RPMI8226 (cell line): ENCODE measurements around the gene BPIFA2.
"Not testable (repeated sequence)": the region's sequence is repeated elsewhere in the genome, so short reads cannot be mapped to it uniquely, and the experiment has no call there.

Experiments
- DNase-seq: peaks from one replicate; pipeline ENCODE4 v3.0.0-alpha.2; 2015

BPIFA2 gene, protein sequence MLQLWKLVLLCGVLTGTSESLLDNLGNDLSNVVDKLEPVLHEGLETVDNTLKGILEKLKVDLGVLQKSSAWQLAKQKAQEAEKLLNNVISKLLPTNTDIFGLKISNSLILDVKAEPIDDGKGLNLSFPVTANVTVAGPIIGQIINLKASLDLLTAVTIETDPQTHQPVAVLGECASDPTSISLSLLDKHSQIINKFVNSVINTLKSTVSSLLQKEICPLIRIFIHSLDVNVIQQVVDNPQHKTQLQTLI

DNA sequence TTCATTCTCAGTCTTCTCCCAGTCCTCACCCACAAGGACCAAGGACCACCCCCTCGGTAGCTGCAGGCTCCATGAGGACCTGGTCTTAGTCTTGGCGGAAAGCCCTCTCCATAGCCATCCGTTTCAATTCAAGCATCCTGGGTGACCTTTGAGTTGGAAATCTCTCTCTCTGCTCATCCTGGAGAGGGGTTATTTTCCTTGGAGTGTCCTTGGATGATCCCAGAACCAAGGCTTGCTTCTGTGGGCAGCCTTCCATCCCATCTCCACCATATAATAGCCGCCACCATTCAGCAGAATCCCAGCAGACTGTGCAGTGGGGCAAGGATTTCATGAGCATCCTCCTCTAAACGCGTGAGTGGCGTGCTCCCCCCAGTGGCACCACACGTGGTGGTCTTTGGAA, at the start of gene BPIFA2:
BPIFA2 (plus strand) TSS at position 301 of the 400 bp plus-strand sequence. CDS start 987 bp downstream, outside the sequence.
- DNase-seq: no peak

DNA sequence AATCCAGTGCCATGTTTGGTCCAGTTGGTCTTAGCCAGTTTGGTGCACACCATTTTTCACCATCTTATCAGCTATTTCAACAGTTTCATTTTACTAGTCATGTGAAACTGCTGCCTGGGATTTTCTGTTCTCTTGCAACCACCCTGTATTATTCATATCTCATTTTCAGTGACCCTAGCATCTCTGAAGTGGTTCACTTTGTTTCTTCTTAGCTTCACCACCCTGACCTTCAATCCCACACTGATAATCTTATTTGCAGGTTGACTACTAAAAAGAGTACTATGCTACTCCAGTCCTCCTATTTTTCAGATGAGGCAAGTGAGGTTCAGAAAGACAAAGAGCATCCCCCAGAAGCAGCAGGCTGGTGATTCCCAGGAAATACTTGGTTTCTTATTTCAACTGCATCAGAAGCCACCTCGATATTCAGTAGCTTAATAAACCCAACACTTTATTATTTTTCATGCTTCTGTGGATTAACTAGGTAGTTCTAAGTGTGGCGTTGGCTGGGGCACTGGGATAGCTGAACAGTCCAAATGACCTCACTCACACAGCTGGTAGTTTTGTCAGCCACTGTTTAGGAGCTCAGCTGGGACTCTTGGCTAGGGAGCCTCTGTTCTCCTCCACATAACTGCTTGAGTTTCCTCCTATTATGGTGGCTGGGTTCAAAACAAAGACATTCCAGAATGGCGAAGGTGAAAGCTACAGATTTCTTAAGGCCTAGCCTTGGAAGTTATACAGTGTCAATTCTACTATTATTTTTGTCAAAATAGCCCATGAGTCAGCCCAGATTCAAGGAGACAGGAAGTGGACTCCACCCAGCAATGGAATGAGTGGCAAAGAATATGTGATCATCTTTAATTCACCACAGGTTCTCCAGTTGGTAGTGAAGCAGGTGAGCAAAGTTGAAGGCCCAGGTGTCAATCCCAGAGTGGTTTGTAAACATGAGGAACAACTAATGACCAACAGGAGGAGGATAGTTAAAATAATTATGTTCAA, 47.9 kb upstream of the BPIFA2 start:
- DNase-seq: no peak

DNA sequence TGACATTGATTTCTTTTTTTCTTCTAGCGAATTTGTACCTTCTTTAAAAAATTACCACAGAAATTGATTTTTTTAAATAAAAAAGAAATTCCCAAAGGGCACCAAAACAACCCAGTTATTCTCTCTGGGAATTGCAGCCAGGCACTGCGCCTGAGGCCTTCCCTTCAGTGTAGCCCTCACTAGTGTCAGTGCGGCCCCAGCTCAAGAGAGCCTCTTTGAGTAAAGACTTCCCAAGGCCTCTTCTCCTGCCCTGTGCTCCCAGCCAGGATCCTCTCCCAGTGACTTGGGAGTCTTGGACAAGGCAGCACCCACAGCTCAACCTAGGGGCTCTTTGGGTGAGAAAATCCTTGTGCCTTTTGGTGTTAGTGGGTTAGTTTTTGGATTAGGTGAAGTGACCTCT, 47.0 kb upstream of the BPIFA2 start:
- no peak for DNase-seq

DNA sequence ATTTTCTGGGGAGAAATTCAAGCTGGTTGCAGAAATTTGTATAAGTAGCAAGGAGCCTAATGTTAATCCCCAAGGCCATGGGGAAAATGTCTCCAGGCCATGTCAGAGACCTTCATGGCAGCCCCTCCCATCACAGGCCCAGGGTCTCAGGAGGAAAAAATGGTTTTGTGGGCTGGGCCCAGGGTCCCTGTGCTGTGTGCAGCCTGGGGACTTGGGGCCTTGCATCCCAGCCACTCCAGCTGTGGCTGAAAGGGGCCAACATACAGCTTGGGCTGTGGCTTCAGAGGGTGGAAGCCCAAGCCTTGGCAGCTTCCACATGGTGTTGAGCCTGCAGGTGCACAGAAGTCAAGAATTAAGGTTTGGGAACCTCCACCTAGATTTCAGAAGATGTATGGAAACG, 45.7 kb upstream of the BPIFA2 start:
- DNase-seq: not testable (repeated sequence)

DNA sequence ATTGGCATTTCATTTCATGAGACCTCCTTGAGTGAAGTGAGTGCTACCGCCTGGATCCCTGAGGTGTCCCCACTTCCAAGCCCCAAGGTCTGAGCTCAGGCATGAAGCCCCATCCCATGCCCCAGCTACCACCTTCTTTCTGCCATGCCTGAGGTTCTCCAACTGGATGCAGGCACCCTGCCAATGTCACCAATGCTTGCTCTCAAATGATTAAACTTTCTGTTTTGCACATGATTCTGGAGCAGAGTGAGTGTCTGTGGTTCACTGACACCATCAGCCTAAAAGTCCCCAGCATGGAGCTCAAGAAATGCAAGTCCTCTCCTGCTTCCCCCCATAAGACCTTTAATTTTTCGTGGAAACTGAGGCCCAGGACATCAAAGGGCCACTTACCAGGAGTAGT, 43.7 kb upstream of the BPIFA2 start:
- no peak for DNase-seq

DNA sequence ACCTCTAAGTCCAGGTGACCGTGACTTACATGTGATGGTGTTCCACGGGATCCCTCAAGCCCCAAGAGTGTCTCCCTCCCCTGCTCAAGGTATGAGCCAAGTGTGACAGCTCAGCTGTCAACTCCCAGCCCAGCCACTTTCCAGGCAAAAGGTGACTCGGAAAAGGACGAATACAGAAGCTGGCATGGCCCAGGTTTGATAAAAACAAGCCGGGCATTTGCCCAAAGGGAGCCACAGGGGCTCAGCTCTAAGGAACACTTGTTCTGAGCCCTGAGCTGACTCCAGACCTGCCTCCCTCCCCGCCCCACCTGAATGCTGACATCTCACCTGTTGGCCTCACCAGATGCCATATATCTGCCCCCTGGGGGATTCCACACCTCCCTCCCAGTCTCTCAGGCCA, 43.0 kb upstream of the BPIFA2 start:
- DNase-seq: no peak

DNA sequence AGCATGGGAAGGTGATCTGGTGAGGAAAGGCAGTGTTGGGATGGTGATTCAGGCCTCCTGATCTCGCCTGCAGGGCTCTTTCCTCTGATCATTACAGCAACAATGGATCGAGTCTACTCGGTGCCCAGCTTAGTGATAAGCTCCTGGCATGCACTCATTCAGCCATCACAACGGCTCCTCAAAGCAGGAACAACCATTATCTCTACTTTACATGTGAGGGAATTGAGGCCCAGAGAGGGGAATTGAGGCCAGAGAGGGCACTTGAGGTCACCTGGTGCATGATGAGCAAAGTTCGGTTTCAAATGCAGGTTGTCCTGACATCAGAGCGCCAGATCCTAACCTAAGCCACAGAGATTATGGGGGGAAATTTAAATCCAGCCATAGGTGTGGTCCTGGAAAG, 42.0 kb upstream of the BPIFA2 start:
- no peak for DNase-seq

DNA sequence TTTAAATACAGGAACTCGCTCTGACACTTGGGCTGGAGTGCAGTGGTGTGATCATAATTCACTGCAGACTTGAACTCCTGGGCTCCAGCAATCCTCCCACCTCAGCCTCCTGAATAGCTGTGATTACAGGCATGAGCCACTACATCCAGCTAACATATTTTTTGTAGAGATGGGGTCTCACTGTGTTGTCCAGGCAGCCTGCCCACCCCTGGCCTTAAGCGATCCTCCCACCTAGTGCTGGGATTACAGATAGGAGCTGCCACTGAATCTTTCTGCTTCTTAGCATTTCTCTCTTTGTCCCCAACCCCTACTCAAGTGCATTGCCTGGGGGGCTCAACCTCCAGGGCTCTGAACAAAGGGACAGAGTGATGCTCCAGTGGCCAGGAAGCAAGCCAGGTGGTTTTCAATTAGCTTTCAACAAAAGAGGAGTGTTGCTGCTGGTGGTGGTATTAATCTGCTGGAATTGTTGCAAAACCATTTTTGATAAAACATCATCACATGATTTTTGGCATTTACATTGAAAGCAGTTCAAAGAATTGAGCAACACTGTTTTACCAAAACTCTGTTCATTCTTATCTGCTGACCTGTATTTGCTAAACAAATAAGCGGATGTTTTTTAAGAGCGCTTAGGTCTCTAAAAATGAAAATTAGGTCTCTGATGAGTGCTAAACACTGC, 40.4 kb upstream of the BPIFA2 start:
- no peak for DNase-seq

DNA sequence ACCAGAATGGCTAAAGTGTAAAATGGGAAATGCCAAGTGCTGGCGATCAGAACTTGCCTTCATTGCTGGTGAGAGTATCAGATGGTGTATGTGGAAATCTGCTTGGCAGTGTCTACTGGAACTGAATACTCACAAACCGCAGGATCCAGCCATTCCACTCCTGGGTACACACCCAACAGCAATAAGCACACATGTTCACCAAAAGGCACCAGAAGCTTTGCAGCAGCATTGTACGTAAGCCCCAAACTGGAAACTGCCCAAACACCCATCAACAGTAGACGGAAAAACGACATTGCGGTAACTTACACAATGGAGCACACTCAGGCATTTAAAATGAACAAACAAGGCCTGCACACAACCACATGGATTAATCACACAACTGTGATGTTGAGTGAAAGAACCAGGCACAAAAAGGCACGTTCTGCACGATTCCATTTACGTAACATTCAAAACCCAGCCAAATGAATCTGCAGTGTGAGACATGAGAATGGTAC, 37.3 kb upstream of the BPIFA2 start:
- DNase-seq: no peak

DNA sequence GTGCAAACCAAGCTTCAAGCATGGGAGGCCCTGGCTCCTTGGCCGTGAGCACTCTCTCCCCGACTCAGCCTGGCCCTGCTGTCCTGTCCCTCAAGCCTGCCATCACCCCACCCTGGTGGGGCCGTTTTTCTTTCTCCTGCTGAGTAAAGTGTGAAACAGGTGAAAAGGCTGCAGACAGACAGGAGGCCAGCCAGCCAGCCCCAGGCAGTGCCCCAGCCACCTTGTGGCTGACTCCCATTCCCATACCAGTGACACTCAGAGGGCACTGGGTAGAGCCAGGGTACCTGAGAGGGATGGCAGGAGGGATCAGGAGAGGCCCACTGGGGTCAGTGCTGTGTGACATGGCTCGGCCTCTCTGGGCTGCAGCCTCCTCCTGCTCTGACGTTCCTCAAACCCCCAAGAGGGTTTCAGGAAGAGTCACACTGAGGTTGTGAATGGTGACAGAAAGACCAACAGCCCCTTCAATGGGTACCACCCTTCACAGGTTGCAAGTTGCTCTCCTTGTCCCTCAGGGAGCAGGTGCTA, 35.9 kb upstream of the BPIFA2 start:
- no peak for DNase-seq

DNA sequence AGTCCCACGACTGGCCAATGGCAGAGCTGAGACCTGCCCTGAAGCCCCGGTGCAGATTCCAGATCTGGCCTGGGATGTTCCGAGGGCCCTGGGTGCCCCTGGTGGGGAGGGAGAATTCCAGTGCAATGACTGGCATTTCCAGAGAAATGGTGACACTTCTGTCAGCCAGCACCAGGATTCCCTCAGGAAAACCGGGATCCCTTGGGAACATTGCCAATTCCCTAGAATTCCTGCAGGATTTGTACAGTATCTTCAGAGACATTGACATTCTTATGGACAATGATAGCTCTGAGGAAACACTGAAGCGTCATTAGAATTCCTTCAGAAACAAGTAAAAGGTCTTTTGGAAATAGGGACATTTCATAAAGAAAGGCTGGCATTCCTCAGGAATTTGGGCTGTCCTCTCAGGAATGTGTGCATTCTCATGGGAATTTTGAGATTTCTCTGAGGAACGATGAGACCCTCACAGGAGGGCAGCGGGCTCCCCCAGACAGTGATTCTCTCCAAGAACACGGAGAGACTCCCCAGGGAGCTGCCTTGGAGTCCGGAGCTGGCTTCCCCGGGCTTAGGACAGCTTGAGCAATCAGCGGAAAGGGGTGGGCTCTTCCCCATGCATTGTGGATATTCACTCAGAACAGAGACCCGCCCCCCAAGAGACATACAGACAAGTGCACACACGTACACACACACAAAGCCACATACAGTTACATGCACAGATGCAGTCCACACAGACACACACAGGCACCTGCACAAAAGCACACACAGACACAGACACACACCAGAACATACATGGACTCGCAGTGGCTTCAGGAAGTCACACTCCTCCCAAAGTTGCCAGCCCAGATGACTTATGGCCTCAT, 35.2 kb upstream of the BPIFA2 start:
- no peak for DNase-seq

DNA sequence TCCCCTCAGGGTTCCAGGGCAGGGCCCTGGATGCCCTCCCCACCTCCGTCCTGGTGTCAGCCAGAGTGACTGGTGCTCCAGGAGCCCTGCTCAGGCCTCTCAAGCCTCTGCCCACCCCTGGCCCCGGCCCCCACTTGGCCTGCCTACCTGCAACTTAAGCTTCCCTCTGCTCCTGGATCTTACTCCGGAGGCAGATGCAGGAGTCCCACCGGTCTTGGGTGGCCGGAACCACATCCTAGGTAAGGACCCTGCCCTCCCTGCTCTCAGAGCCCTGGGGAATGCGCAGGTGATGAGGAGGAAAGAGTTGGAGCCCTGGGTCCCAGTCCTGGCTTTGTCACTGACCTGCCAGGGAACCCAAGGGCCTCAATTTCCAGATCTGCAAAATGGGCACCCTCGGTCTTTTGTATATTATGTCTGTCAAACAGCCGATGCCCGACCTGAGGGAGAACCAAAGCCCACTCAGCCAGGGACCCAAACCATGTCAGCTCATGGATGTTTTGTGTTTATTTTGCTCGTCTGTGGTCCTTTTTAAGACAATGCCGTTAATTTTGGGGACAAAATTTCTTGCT, 34.5 kb upstream of the BPIFA2 start:
- DNase-seq: no peak

DNA sequence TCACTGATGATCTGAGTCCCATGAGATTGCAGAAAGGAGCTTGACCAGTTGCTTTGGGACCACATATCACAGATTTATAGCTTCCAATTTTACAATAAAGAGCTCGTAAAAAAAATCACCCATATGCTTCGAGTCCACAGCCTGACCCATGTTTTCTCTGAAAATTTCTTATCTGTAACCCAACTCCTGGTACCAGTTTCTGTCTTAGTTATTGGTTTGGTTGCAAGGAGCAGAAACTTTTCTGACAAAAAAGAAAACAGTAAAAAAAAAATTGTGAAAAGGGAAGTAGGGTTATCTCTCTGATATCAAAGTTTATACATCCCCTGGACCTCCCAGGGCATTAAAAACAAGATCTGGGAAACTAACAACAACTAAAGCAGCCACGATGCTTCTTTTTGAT, 30.8 kb upstream of the BPIFA2 start:
- DNase-seq: no peak

DNA sequence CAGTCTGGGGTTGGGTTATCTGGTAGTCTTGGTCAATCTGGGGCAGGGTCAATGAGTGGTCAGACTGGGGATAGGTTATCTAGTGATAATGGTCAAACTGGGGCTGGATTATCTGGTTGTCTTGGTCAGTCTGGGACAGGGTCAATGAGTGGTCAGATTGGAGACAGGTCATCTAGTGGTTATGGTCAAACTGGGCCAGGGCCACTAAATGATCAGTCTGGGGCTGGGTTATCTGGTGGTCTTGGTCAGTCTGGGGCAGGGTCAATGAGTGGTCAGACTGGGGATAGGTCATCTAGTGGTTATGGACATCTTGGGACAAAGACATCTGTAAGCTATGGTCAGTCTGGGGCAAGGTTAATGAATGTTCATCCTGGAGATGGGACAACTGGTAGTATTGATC, 28.5 kb upstream of the BPIFA2 start:
- no peak for DNase-seq

DNA sequence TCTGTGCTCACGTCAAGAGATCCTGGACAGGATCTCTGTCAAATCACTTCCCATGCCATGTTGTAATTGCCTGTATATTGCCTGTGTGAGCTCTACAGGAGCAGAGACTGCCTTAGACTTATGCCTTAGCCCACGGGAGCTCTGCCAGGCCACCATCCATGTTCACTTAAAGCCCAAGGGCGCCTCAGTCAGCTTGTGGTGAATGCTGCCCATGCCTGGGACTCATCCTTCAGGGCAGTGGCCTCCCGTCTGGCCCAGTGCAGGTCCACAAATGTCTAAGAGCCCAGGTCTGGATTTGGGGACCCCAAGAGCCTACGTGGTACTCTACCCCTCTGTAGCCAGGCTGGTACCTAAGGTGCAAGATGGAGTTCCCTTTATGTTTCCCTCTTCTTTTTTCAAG, 22.4 kb upstream of the BPIFA2 start:
- DNase-seq: no peak

DNA sequence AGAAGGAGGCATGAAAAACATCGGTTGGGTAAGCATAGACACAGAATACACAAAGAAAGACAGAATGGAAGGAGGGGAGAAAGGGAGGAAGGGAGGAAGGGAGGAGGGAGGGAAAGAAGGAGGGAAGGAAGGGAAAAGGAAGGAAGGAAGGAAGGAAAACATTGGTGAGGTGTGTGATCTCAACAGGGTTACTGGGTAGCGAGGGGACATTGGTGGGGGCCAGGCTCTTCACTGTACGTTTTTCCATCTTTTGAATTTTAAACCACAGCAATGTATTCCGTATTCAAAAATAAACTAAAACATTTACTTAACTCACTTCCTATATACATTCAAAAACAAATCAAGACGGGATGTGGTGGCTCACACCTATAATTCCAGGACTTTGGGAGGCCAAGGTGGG, 20.7 kb upstream of the BPIFA2 start:
- DNase-seq: no peak

DNA sequence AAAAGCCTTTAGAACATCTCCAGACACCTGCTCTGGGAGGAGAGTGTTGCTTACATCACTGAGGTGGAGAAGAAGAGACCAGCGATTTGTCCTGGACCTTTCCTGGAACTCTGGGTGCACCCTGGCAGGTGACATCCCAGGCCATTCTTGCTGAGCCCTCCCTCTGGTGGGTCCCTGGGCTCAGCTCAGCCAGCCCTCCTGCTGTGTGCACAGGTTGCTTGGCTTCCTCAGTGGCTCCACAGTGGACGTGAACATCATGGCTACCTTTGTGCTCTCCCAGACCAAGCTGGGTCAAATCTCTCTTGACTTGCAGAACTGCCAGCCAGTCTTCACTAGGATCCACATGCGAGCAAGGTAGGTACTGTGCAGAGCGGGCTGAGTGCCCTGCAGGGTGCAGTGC, 19.9 kb upstream of the BPIFA2 start:
- no peak for DNase-seq

DNA sequence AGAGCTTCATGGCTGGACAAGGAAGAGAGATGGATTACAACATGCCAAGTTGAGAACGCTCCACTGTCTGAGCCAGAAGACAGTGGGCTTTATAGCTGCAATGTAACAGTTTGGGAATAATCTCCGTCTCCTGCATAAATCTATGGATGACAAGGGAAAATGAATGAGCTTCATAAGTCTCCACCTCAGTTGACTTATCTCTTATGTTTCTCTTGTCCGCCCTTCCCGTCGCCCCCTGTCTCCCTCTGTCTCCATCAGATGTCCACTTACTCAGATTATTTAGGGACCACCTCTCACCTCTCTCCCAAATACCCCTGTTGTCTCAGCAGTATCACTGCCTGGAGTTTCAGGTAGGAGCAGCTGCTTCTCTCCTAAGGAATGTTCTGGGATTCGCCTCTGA, 13.7 kb upstream of the BPIFA2 start:
- DNase-seq: no peak

DNA sequence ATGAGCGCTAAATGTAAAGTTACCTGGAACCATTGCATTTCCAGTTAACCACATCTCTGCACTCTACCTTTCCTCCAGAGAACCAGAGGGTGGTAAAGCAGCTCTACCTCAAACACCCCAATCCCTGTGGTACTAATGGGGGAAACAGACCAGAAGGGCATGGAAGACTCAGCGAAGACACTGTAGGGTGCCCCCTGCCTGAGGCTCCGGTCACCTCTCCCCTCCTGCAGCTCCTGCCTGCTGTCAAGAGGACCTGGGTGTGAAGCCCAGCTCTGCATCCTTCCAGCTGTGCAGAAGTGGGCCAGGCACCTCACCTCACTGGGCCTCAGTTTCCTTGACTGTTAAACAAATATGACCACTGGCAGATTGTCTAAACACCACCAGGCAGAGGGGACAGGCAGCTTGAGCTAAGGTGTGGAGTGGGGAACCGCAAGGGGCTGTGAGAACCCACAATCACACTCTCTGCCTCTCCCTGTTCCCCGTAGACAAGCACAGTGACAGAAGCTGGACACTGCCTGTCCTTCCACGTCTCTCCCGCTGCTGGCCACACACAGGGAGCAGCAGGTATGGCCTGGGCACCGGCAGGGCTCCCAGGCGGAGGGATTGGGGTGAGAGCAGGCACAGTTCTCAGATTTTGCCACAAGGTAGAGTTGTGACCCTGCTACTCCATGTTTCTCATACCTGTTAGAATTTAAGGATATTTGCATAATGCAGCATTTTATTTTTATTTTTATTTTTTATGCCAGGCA, 9.1 kb upstream of the BPIFA2 start:
- DNase-seq: no peak

DNA sequence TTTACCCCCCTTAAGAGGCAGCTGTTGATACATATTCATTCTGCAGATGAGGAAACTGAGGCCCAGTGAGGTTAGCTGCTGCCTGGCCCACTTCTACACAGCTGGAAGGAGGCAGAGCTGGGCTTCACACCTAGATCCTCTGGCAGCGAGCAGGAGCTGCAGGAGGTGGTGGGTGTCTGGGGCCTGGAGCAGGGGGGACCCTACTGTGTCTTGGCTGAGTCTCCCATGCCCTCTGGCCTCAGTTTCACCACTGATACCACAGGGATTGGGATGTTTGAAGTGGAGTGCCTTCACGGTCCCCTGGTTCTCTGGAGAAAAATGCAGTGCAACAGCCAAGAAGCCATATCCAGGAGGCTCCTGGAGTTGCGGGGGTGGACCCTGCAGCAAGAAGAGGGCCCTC, 8.2 kb upstream of the BPIFA2 start:
- DNase-seq: no peak

DNA sequence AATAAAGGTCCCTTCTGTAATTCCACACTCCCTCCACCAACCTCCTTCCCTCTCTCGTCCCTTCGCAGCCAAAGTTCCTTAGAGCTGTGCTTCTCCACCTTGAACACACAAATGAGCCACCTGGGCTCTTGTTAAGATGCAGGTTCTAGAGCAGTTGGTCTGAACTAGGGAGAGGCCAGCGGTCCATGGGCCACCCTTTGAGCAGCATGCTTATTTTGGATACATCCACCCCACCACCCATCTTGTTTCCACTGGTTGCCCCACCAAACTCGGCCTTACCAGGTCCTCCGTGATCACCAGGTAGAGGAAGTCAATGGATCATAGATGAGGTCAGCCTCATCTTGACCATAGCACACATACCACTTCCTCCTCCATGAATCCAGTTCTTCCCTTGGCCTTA, 7.3 kb upstream of the BPIFA2 start:
- DNase-seq: no peak
